Activated CD4-positive, alpha-beta T cell treated with anti-CD3 and anti-CD28 coated beads, Interleukin-2, amount 10 ng/mL, durations not matched to agents 24 days and 14 days (primary cell): ENCODE data around the gene TYROBP. TPM values are rescaled to one million over a fixed set of nuclear protein-coding genes. Genes with fewer than 3 reads are reported as not detected.
A peak's percentile ranks its signal among the peaks of the same experiment; 100 is the strongest.
"Not testable (repeated sequence)": the region's sequence is repeated elsewhere in the genome, so short reads cannot be mapped to it uniquely, and the experiment has no call there.

Experiments used
- DNase-seq: peaks from one replicate; pipeline ENCODE4 v3.0.0; 2022
- H3K27ac Mint-ChIP-seq: one replicate; pipeline ENCODE4 v1.8.0; 2022; ENCODE audit warnings: mild to moderate bottlenecking, mixed read lengths
- H3K27me3 Mint-ChIP-seq: one replicate; pipeline ENCODE4 v1.8.0; 2022; ENCODE audit warnings: mixed read lengths
- H3K36me3 Mint-ChIP-seq: one replicate; pipeline ENCODE4 v1.8.0; 2022; ENCODE audit warnings: low read depth, mild to moderate bottlenecking, mixed read lengths
- H3K4me1 Mint-ChIP-seq: one replicate; pipeline ENCODE4 v1.8.0; 2021; ENCODE audit warnings: mixed read lengths
- H3K4me3 Mint-ChIP-seq: one replicate; pipeline ENCODE4 v1.8.0; 2022; ENCODE audit warnings: mild to moderate bottlenecking, moderate library complexity, mixed read lengths
- H3K9me3 Mint-ChIP-seq: one replicate; pipeline ENCODE4 v1.8.0; 2021; ENCODE audit warnings: mixed read lengths
- intact Hi-C: fragments of 100-400 bp; cut with micrococcal nuclease; formaldehyde crosslinking; loops from one replicate; pipeline ENCODE4 v1.15.1; 2023
- total RNA-seq: library from RNA; stranded (reverse); gene quantifications from 2 replicates; pipeline ENCODE4 v1.2.3, GENCODE V29; 2022

Gene TYROBP
- total RNA-seq, 1 donor from 2014 or later: not detected

DNA sequence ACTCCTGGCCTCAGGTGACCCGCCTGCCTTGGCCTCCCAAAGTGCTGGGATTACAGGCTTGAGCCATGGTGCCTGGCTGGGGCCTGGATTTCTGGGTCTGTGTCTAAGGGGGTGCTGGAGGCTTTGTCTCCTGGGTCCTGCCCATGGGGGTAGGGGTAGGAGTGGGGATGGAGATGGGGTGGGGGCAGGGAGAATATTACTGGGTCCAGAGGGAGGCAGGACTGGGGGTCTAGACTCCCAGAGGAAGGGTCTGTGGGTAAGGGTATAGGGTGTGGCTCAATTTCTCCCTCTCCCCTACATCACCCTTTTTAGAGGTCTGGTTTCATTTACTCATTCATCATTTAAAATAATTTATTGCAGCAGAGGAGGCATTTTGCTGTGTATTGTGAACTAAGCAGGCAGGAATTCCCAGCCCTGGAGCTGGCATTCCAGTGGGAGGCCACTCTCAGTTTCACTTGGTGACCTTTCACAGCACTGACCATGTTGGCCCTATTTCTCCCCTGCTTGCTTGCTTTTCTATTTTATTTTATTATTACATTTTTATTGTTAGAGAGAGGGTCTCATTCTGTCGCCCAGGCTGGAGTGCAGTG is 6.9 kb downstream of the TYROBP start:
- Mint-ChIP-seq H3K9me3 (no peaks in the 10 kb centered on the region), H3K4me3 (peak overlapping the region; percentile 98), H3K36me3 (peaks cover 35% of the 10 kb centered on the region), H3K27ac (peak overlapping the region; percentile 98), H3K27me3 (no peaks in the 10 kb centered on the region), H3K4me1 (peaks cover 50% of the 10 kb centered on the region)
- intact Hi-C loops: loop anchor here (5.0 kb wide), 1 partner anchor 144 kb away; the partner anchor contains the start of genes HSPB6 and PROSER3
- no peak for DNase-seq

DNA sequence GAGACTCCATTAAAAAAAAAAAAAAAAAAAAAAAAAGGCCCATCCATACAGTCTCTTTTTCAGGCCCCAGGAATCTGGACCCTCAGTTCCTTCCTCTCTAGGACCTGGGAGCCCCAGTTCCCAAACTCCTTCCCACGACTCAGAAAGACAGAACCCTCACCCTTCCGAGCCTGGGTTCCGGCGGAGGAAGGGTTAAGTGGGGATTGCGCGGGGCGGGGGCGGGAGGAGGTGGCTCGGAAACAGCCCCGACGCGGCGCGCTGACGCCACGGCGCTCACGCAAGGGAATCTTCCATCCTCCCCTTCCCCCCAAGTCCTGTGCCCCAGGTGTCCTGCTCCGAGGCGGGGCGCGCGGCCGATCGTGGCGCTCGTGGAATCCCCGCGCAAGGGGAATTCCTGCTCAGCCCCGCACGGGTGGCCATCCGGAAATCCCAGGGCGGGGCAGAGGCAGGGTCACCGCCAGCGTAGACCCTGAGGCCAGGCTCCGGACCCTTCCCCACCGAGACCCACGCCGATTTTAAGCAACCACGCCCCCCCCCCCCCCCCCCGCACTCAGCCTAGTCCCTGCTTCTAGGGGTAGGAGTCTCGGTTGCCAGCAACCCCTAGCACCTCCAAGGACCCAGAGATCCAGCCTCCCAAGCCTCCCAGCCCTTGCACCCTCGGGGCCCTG is 8.4 kb downstream of the TYROBP start:
- DNase-seq: peak; percentile 96
- H3K9me3 Mint-ChIP-seq: no peaks in the 10 kb centered on the region
- H3K36me3 Mint-ChIP-seq: peaks cover 47% of the 10 kb centered on the region
- peak overlapping the region; percentile 98 for H3K27ac Mint-ChIP-seq
- H3K4me3 Mint-ChIP-seq: peak overlapping the region; percentile 98
- H3K27me3 Mint-ChIP-seq: no peaks in the 10 kb centered on the region
- intact Hi-C loops: loop anchor here (1.0 to 5.0 kb wide), 5 partner anchors 17 to 183 kb away; partner anchors contain the start of genes HSPB6 and PROSER3
- peaks cover 50% of the 10 kb centered on the region for H3K4me1 Mint-ChIP-seq

DNA sequence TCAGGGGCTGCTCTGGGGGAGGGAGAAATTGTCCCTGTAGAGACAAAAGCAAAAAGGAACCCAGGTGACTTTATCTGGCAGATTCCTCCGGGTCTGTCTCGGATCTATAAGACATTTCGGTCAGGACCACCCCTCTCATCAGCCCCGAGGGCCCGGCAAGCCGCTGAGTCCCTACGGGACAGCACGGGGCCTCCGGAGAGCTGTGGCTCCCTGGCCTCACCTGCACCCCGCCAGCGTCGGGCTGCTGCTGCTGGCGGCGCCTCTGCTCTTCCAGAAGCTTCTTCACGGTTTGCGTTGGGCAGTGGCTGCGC is 9.6 kb downstream of the TYROBP start:
- intact Hi-C loops: loop anchor here (2.0 kb wide), 2 partner anchors 16 to 182 kb away; no protein-coding TSS in a partner anchor
- Mint-ChIP-seq H3K36me3 (peaks cover 55% of the 10 kb centered on the region), H3K27me3 (no peaks in the 10 kb centered on the region), H3K27ac (peak overlapping the region; percentile 98), H3K4me1 (peaks cover 39% of the 10 kb centered on the region), H3K4me3 (peak overlapping the region; percentile 98), H3K9me3 (no peaks in the 10 kb centered on the region)
- no peak for DNase-seq

GRCh38 chr19:35897706-35898451 is 10.2 kb downstream of the TYROBP start:
- Mint-ChIP-seq H3K27me3 (no peaks in the 10 kb centered on the region), H3K36me3 (peaks cover 58% of the 10 kb centered on the region), H3K4me1 (peaks cover 36% of the 10 kb centered on the region), H3K27ac (peak overlapping the region; percentile 82), H3K9me3 (no peaks in the 10 kb centered on the region), H3K4me3 (peak overlapping the region; percentile 98)
- no peak for DNase-seq
- intact Hi-C loops: loop anchor here (2.0 kb wide), 2 partner anchors 15 to 181 kb away; no protein-coding TSS in a partner anchor

DNA sequence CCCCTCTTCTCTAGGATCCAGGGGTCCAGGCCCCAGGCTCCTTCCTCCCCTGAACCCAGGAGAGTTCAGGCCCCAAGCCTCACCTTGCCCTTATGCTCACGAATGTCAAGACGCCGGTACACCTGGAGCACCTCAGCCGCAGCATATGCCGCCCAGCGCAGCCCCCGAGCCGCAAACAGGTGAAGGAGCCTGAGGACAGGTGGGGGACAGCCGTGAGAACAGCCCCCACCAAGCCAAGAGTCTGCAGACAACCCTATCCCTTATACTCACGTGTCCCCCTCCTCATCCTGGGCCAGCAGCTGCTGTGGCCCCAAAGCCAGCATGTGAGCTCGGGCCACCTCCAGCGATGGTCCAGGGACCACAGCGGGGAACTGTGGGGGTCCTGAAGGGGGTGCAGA is 11.5 kb downstream of the TYROBP start:
- intact Hi-C loops: no loop called here
- Mint-ChIP-seq H3K27me3 (no peaks in the 10 kb centered on the region), H3K27ac (no peak overlapping the region), H3K36me3 (peaks cover 65% of the 10 kb centered on the region), H3K4me1 (peaks cover 29% of the 10 kb centered on the region), H3K4me3 (peak overlapping the region; percentile 55), H3K9me3 (no peaks in the 10 kb centered on the region)
- no peak for DNase-seq

DNA sequence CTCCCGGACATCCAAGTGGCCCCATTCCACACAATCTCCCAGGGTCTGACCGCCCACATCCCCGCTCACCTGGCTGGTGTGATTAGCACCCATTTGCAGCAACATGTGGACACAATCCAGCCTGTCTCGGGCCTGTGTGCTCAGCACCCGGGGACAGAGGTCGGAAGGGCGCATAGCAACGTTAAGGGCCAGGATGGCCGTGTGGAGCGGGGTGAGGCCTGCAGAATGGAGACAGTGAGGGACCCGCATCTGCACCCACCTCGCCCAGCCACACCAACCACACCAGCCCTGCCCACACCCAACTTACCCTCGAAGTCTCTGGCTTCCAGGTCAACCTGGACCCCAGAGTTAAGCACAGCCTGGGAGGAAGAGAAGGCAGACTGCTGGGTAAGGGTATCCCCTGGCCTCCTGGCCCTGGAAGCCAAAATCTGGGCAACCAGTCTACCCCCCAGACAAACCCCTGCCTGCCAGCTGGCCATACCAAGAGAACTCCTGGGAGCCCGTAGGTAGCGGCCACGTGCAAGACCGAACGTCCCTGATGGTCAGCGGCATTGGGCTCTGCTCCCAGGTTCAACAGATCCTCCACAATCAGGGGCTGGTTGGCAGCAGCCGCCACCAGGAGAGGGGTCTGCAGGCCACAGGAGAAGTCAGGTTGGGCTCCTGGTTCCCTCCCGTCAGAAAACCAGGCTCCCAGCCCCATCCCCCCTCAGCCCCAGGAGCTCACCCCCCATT is 12.0 kb downstream of the TYROBP start:
- Mint-ChIP-seq H3K27me3 (no peaks in the 10 kb centered on the region), H3K27ac (peak overlapping the region; percentile 79), H3K4me3 (peak overlapping the region; percentile 71), H3K9me3 (no peaks in the 10 kb centered on the region), H3K36me3 (peaks cover 68% of the 10 kb centered on the region), H3K4me1 (peaks cover 29% of the 10 kb centered on the region)
- intact Hi-C loops: no loop called here
- no peak for DNase-seq

- no peak overlapping the region for H3K27ac Mint-ChIP-seq
- H3K36me3 Mint-ChIP-seq: peaks cover 80% of the 10 kb centered on the region
- no peak overlapping the region for H3K4me3 Mint-ChIP-seq
These were observed 13.8 kb downstream of the TYROBP start for GRCh38 chr19:35894342-35894741.

GRCh38 chr19:35891819-35892218 is 16.3 kb downstream of the TYROBP start:
- peaks cover 24% of the 10 kb centered on the region for H3K4me1 Mint-ChIP-seq
- H3K27ac Mint-ChIP-seq, intact Hi-C loops, DNase-seq, H3K27me3 Mint-ChIP-seq, H3K9me3 Mint-ChIP-seq, H3K4me3 Mint-ChIP-seq: not testable (repeated sequence)
- peaks cover 79% of the 10 kb centered on the region for H3K36me3 Mint-ChIP-seq

More at GRCh38 chr19:35894342-35894741, 13.8 kb downstream of the TYROBP start:
- no peak for DNase-seq
- Mint-ChIP-seq H3K4me1 (peaks cover 31% of the 10 kb centered on the region), H3K9me3 (no peaks in the 10 kb centered on the region), H3K27me3 (no peaks in the 10 kb centered on the region)
- intact Hi-C loops: no loop called here

- H3K36me3 Mint-ChIP-seq: peaks cover 73% of the 10 kb centered on the region
- H3K9me3 Mint-ChIP-seq: no peaks in the 10 kb centered on the region
- no peaks in the 10 kb centered on the region for H3K27me3 Mint-ChIP-seq
- peak overlapping the region; percentile 20 for H3K27ac Mint-ChIP-seq
- H3K4me1 Mint-ChIP-seq: peaks cover 19% of the 10 kb centered on the region
- DNase-seq: no peak
- no peak overlapping the region for H3K4me3 Mint-ChIP-seq
- intact Hi-C loops: no loop called here
These were observed 17.9 kb downstream of the TYROBP start for GRCh38 chr19:35890113-35890650.

DNA sequence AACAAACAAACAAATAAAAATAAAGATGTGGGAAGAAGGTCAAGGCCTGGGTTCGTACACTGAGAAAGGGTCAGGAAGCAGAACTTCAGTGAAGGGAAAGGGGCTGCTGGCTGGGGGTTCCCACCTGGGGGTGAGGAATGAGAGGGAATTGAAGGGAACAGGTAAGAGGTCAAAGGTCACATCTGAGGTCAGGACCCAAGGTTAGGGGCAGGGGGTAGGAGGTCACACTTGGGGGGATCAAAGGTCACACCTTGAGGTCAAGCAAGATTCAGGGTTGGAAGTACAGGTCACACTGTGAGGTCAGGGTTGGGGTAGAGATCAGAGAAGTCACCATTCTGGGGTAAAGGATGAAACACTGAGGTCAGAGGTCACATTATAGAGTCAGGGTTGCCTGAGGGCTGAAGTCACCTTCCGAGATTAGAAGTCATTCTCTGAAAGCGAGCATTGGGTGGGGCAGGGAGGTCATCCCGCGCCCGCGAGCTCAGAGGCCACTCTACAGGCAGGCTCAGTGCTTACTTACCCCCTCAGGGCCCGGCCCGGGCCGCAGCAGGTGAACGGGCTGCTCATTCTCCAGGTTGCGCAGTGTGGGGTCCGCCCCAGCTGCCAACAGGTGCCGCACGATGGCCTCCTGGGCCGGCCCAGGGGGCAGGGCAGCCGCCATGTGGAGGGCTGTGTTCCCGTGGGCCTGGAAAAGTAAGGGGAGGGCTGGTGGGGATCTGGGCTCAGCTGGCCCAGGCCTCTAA is 18.6 kb downstream of the TYROBP start:
- no peak for DNase-seq

GRCh38 chr19:35888398-35888797 is 19.7 kb downstream of the TYROBP start:
- peaks cover 18% of the 10 kb centered on the region for H3K4me1 Mint-ChIP-seq
- no peaks in the 10 kb centered on the region for H3K9me3 Mint-ChIP-seq
- DNase-seq: no peak
- no peak overlapping the region for H3K4me3 Mint-ChIP-seq
- H3K27ac Mint-ChIP-seq: no peak overlapping the region
- intact Hi-C loops: no loop called here
- H3K27me3 Mint-ChIP-seq: no peaks in the 10 kb centered on the region
- peaks cover 59% of the 10 kb centered on the region for H3K36me3 Mint-ChIP-seq

More for the DNA sequence above, 18.6 kb downstream of the TYROBP start:
- Mint-ChIP-seq H3K36me3 (peaks cover 70% of the 10 kb centered on the region), H3K4me3 (no peak overlapping the region), H3K27me3 (no peaks in the 10 kb centered on the region), H3K4me1 (peaks cover 18% of the 10 kb centered on the region), H3K9me3 (no peaks in the 10 kb centered on the region), H3K27ac (no peak overlapping the region)
- intact Hi-C loops: no loop called here

GRCh38 chr19:35887197-35887596 is 20.9 kb downstream of the TYROBP start:
- H3K4me1 Mint-ChIP-seq: peaks cover 16% of the 10 kb centered on the region

GRCh38 chr19:35885904-35886303 is 22.2 kb downstream of the TYROBP start:
- Mint-ChIP-seq H3K9me3 (no peaks in the 10 kb centered on the region), H3K36me3 (peaks cover 42% of the 10 kb centered on the region), H3K4me1 (peaks cover 15% of the 10 kb centered on the region), H3K27ac (no peak overlapping the region), H3K4me3 (no peak overlapping the region), H3K27me3 (no peaks in the 10 kb centered on the region)
- intact Hi-C loops: no loop called here
- DNase-seq: no peak

More at GRCh38 chr19:35887197-35887596, 20.9 kb downstream of the TYROBP start:
- intact Hi-C loops: no loop called here
- Mint-ChIP-seq H3K4me3 (no peak overlapping the region), H3K36me3 (peaks cover 49% of the 10 kb centered on the region), H3K27me3 (no peaks in the 10 kb centered on the region), H3K9me3 (no peaks in the 10 kb centered on the region), H3K27ac (no peak overlapping the region)
- DNase-seq: no peak
